C4-2B (cell line): ENCODE measurements around the gene HS3ST2.
"Not testable (repeated sequence)": the region's sequence is repeated elsewhere in the genome, so short reads cannot be mapped to it uniquely, and the experiment has no call there.

Experiments
- H3K27ac ChIP-seq: fragments of 450-650 bp; 2 replicates; pipeline ENCODE4 v1.5.1; 2017
- CTCF ChIP-seq: fragments of 450-650 bp; conservative IDR thresholded peaks from 2 replicates; pipeline ENCODE4 v1.5.1; 2017; ENCODE audit warnings: mild to moderate bottlenecking
- ZFX ChIP-seq: fragments of 450-650 bp; IDR thresholded peaks from 2 replicates; pipeline ENCODE4 v1.6.1; 2017

Gene HS3ST2

GRCh38 chr16:22813223-22813947 lies 577 bp upstream of the HS3ST2 start:
- H3K27ac ChIP-seq, result no peak overlapping the region
- TF ChIP-seq ZFX (no peak), CTCF (peak; percentile 66)

DNA sequence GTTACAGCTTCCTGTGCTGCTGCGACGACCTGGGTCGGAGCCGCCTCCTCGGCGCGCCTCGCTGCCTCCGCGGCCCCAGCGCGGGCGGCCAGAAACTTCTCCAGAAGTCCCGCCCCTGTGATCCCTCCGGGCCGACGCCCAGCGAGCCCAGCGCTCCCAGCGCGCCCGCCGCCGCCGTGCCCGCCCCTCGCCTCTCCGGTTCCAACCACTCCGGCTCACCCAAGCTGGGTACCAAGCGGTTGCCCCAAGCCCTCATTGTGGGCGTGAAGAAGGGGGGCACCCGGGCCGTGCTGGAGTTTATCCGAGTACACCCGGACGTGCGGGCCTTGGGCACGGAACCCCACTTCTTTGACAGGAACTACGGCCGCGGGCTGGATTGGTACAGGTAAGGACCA lies 746 bp downstream of the HS3ST2 start:
- H3K27ac ChIP-seq, result no peak overlapping the region
- TF ChIP-seq CTCF (no peak), ZFX (no peak)

DNA sequence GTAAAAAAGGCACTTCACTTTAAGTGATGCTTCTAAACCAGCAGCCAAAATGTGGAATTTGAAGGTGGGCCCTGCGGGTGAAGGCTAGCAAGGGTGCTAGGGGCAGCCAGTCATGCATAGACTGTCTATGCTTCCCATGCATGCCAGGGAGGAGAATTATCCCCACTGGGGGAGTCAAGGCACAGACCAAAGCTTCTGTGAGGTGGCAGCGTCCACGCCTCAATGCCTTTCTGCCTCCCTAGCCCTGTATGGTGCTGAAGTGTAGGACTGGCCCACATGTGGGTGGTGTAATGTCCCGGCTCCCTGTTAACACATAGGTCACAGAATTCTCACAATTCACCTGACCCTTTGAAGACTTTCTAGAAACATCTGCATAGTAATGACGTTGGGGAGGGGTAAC lies 1.9 kb downstream of the HS3ST2 start:
- TF ChIP-seq CTCF, result no peak
- H3K27ac ChIP-seq, result no peak overlapping the region

- no peak for TF ChIP-seq ZFX
- no peak overlapping the region for H3K27ac ChIP-seq
Measured at GRCh38 chr16:22816475-22816874, 2.5 kb downstream of the HS3ST2 start.

- not testable (repeated sequence) for H3K27ac ChIP-seq
Measured at GRCh38 chr16:22818736-22819135, 4.8 kb downstream of the HS3ST2 start.

DNA sequence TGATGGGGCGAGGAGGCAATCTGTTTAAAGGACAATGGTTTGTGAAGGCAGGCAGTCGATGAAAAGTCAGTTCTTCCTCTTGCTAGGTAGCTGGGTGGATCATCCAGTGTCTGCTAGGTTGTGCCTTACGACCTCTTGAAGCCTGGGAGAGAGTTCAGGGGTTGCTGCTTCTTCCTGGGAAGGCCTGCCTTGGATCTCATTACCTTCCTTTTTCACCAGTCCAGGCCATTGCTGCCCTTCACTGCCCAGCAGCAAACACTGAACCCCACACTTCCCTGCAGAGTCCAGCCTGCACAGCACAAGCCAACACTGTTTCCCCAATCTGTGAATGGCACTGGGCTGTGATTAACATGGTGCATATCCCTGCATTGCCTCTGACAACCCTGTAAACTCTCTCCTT lies 24.7 kb downstream of the HS3ST2 start:
- no peak for TF ChIP-seq ZFX
- no peak for TF ChIP-seq CTCF
- no peak overlapping the region for H3K27ac ChIP-seq

DNA sequence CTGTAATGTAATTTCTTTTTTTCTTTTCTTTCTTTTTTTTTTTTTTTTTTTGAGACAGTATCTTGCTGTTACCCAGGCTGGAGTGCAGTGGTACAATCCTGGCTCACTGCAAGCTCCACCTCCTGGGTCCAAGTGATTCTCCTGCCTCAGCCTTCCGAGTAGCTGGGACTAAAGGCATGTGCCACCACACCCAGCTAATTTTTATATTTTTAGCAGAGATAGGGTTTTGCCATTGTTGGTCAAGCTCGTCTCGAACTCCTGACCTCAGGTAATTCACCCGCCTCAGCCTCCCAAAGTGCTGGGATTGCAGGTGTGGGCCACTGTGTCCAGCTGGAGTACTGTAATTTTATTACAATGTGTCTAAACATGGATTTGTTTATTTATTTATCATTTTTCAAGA lies 28.1 kb downstream of the HS3ST2 start:
- H3K27ac ChIP-seq, result not testable (repeated sequence)

DNA sequence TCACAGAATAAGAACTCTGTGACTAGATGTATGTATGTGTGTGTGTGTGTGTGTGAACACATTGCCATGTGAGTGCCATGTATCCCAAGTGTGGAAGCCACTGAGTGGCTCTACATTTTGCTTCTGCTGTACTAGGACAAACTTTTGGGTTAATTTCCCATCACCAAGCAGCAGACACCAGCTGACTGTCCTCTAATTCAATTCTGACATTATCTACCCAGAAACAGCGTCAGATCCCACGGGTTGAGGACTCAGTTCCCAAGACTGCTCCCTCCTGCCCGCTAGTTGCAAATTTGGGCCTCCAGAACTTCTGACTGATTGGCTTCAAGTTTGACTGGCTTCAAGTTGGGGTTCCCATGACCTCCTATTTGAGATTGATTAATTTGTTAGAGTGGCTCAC lies 29.2 kb downstream of the HS3ST2 start:
- no peak overlapping the region for H3K27ac ChIP-seq
- TF ChIP-seq CTCF, result no peak

GRCh38 chr16:22843856-22844255 lies 29.9 kb downstream of the HS3ST2 start:
- TF ChIP-seq CTCF (no peak), ZFX (no peak)
- no peak overlapping the region for H3K27ac ChIP-seq
